OCI-LY7 (cell line): ENCODE measurements around the gene PAEP.

ENCODE experiments used
- CTCF ChIP-seq: fragments of 200-600 bp; sonication (generic); conservative IDR thresholded peaks from 2 replicates; pipeline ENCODE4 v1.5.1; 2014; ENCODE audit warnings: mild to moderate bottlenecking, antibody characterized with exemption, low read length, moderate library complexity, mixed read lengths
- EZH2phosphoT487 ChIP-seq: fragments of 200-600 bp; sonication (generic); IDR thresholded peaks from 2 replicates; pipeline ENCODE4 v1.6.1; 2018; ENCODE audit warnings: low read depth, borderline replicate concordance, mild to moderate bottlenecking, mixed run types, antibody characterized with exemption, low read length, moderate library complexity, mixed read lengths

- TF ChIP-seq CTCF (no peak), EZH2phosphoT487 (no peak)
Observed at GRCh38 chr9:135517407-135517822, 44.1 kb upstream of the PAEP start.
